Esophagus muscularis mucosa (tissue), 3 donors: ENCODE measurements around the gene TSPAN32.

Experiments
- EP300 ChIP-seq: sonication (generic); formaldehyde crosslinking; IDR thresholded peaks from one replicate; pipeline ENCODE4 v1.6.1; 2017; ENCODE audit warnings: antibody characterized with exemption
- TF ChIP-seq, protein P1 (sequence below), 3 experiments: fragments of 200-600 bp in 2 of 3; fragments of 450-650 bp in 1 of 3; sonication (generic) in 2 of 3; IDR thresholded peaks; one replicate each; pipeline ENCODE4 v1.5.1; 2017 to 2019; ENCODE audit warnings: antibody characterized with exemption in 3 of 3, mild to moderate bottlenecking in 2 of 3, moderate library complexity in 1 of 3

GRCh38 chr11:2328021-2328420, 26.2 kb downstream of the TSPAN32 start:
- TF ChIP-seq, protein P1, sequence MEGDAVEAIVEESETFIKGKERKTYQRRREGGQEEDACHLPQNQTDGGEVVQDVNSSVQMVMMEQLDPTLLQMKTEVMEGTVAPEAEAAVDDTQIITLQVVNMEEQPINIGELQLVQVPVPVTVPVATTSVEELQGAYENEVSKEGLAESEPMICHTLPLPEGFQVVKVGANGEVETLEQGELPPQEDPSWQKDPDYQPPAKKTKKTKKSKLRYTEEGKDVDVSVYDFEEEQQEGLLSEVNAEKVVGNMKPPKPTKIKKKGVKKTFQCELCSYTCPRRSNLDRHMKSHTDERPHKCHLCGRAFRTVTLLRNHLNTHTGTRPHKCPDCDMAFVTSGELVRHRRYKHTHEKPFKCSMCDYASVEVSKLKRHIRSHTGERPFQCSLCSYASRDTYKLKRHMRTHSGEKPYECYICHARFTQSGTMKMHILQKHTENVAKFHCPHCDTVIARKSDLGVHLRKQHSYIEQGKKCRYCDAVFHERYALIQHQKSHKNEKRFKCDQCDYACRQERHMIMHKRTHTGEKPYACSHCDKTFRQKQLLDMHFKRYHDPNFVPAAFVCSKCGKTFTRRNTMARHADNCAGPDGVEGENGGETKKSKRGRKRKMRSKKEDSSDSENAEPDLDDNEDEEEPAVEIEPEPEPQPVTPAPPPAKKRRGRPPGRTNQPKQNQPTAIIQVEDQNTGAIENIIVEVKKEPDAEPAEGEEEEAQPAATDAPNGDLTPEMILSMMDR (IDR thresholded peaks at IDR 0.05) = no peak
- no peak for TF ChIP-seq EP300
